AG04450 (cell line): ENCODE results near the gene HMG20B. TPM values are rescaled to one million over a fixed set of nuclear protein-coding genes. Genes with fewer than 3 reads are reported as not detected.

Source experiments
- CTCF ChIA-PET: fragments of 300-600, 350-600 bp; formaldehyde crosslinking; extraction: SDS; loops from one replicate; lab custom pipeline; 2022; ENCODE audit warnings: antibody characterized with exemption, inconsistent platforms; lab: Charles Lee
- POLR2A ChIA-PET: fragments of 350-600 bp; formaldehyde crosslinking; extraction: SDS; loops from one replicate; lab custom pipeline; 2021; ENCODE audit warnings: antibody characterized with exemption, inconsistent platforms; lab: Yijun Ruan, JAX
- DNase-seq: peaks from one replicate; pipeline ENCODE4 v3.0.0-alpha.2; 2011; ENCODE audit warnings: low read depth, low spot score
- H3K27ac ChIP-seq: one replicate; pipeline ENCODE4 v1.5.1; 2012; ENCODE audit warnings: low read depth, low read length, control low read depth
- H3K27me3 ChIP-seq: one replicate; pipeline ENCODE4 v1.6.0; 2012; ENCODE audit warnings: low read length; ENCODE audit not compliant: control insufficient read depth, insufficient read depth
- H3K4me3 ChIP-seq: 2 replicates; pipeline ENCODE4 v1.5.1; 2011; ENCODE audit warnings: mild to moderate bottlenecking, low read depth, low read length, control low read depth
- H3K9me3 ChIP-seq: 2 replicates; pipeline ENCODE4 v1.5.1; 2012; ENCODE audit warnings: low read length; ENCODE audit not compliant: control insufficient read depth, insufficient read depth
- CTCF ChIP-seq: IDR thresholded peaks from 2 replicates; pipeline ENCODE4 v1.5.1; 2011; ENCODE audit warnings: low read depth, low read length, control low read depth, inconsistent platforms
- polyA plus RNA-seq: library from polyadenylated mRNA; depleted of rRNA; stranded (reverse); fragments of >200 nt; gene quantifications from 2 replicates; pipeline ENCODE4 v1.2.3, GENCODE V29; 2011

The HMG20B gene
- polyA plus RNA-seq, 1 experiment = 30.5 TPM

GRCh38 chr19:3607303-3608078, 34.7 kb downstream of the HMG20B start:
- no peak for TF ChIP-seq CTCF
- ChIA-PET POLR2A (interaction anchor here (1.6 kb wide), 1 partner anchor 27 kb away, joined by 3 read pairs; no protein-coding TSS in a partner anchor), CTCF (interaction anchor here (0.8 to 1.0 kb wide), 3 partner anchors 10 to 62 kb away, joined by 3 to 4 read pairs (median 3); no protein-coding TSS in a partner anchor)
- peak overlapping the region; percentile 72 for H3K4me3 ChIP-seq
- H3K27me3 ChIP-seq = no peaks in the 10 kb centered on the region
- DNase-seq = no peak
- H3K9me3 ChIP-seq = peaks cover 22% of the 10 kb centered on the region; the same call in 1 of the 2 replicates
- H3K27ac ChIP-seq = peak overlapping the region; percentile 11

GRCh38 chr19:3608079-3608641, 35.4 kb downstream of the HMG20B start:
- no peak for TF ChIP-seq CTCF
- POLR2A ChIA-PET = interaction anchor here (1.6 kb wide), 1 partner anchor 28 kb away, joined by 3 read pairs; no protein-coding TSS in a partner anchor
- CTCF ChIA-PET = interaction anchor here (0.8 to 1.0 kb wide), 3 partner anchors 10 to 63 kb away, joined by 3 to 4 read pairs (median 3); no protein-coding TSS in a partner anchor
- no peak for DNase-seq
- no peaks in the 10 kb centered on the region for H3K27me3 ChIP-seq
- H3K9me3 ChIP-seq = peaks cover 25% of the 10 kb centered on the region; the same call in 1 of the 2 replicates
- peak overlapping the region; percentile 72; the same call in 1 of the 2 replicates for H3K4me3 ChIP-seq
- H3K27ac ChIP-seq = peak overlapping the region; percentile 11

- Histone ChIP-seq H3K4me3 (no peak overlapping the region), H3K9me3 (peaks cover 25% of the 10 kb centered on the region; the same call in 1 of the 2 replicates), H3K27ac (no peak overlapping the region), H3K27me3 (no peaks in the 10 kb centered on the region)
- TF ChIP-seq CTCF = no peak
- ChIA-PET CTCF (no interaction called here), POLR2A (no interaction called here)
- DNase-seq = no peak
These were observed 36.1 kb downstream of the HMG20B start for GRCh38 chr19:3608750-3609322.

DNA sequence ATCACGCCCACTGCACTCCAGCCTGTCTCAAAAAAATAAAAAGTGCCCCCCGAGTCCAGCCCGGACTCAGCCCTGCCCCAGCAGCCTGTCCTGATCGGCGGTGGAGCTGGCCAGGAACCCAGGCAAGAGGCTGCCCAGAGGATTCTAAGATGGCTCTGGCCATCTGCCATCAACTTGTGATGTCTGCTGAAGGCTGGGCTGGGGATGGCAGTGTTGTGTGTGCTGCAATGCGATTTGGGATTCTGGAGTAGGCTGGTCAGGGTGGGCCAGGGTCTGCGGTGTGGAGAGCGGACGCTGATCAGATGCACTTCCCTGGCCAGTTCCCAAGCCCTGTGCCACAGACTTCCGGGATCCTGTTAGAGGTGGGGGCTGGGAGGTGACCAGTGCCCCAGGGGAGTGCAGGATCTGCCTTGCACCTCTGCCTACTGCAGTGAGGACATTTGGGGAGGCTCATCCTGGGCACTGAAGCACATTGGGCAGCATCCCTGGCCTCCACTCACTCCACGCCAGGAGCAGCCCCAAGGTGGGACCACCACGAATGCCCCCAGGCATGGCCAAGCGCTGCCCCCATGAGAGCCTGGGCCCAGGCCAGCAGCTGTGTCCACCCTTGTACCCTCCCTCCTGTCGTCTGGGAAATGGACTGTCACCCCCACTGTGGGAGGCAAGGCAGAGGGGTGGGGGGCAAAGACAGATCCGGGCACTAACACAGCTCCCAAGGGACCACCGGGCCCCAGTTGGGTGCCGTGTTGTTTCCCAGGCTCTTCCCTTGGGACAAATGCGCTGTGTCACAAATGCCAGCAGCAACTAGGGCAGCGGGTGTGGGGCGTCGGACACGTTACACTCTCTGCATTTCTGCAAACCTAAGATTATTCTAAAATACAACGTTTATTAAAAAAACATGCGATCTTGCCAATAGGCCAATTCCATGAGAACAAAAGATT, 37.3 kb downstream of the HMG20B start:
- ChIA-PET POLR2A (no interaction called here), CTCF (no interaction called here)
- Histone ChIP-seq H3K4me3 (no peak overlapping the region), H3K9me3 (peaks cover 25% of the 10 kb centered on the region; the same call in 1 of the 2 replicates), H3K27me3 (no peaks in the 10 kb centered on the region), H3K27ac (no peak overlapping the region)
- DNase-seq = no peak
- no peak for TF ChIP-seq CTCF
